GM12891 (cell line): ENCODE measurements around the gene NMNAT3.

Experiments used
- DNase-seq: peaks from one replicate; pipeline ENCODE4 v3.0.0; 2011; ENCODE audit warnings: low spot score; ENCODE audit not compliant: insufficient read length
- FAIRE-seq: peaks from 2 replicates; lab custom pipeline; 2011; peaks lifted over from hg19 to GRCh38; lab: Jason Lieb, UNC
- PAX5 ChIP-seq: IDR thresholded peaks from 2 replicates; pipeline ENCODE4 v1.6.1; 2011; ENCODE audit warnings: low read length, moderate library complexity, mild to moderate bottlenecking; ENCODE audit not compliant: insufficient read depth, severe bottlenecking
- POLR2A ChIP-seq: IDR thresholded peaks from 2 replicates; pipeline ENCODE4 v1.6.1; 2011; ENCODE audit warnings: low read depth, low read length, control low read depth
- POLR2AphosphoS5 ChIP-seq: IDR thresholded peaks from 2 replicates; pipeline ENCODE4 v1.6.1; 2011; ENCODE audit warnings: low read depth, low read length, control low read depth
- POU2F2 ChIP-seq: IDR thresholded peaks from 2 replicates; pipeline ENCODE4 v1.6.1; 2011; ENCODE audit warnings: low read depth, mild to moderate bottlenecking, control low read depth, low read length, moderate library complexity
- SPI1 ChIP-seq: IDR thresholded peaks from 2 replicates; pipeline ENCODE4 v1.6.1; 2011; ENCODE audit warnings: low read depth, low read length, control low read depth
- TAF1 ChIP-seq: IDR thresholded peaks from 2 replicates; pipeline ENCODE4 v1.6.1; 2011; ENCODE audit warnings: low read depth, low read length, control low read depth

NMNAT3 gene

GRCh38 chr3:139532976-139533375 is 144.8 kb downstream of the NMNAT3 start:
- TF ChIP-seq PAX5 (no peak), TAF1 (no peak), POLR2A (no peak), SPI1 (no peak), POU2F2 (no peak), POLR2AphosphoS5 (no peak)
- no peak for FAIRE-seq
- DNase-seq = no peak

- FAIRE-seq (no peak), DNase-seq (no peak)
- TF ChIP-seq SPI1 (no peak), PAX5 (no peak), POLR2A (no peak), POLR2AphosphoS5 (no peak), TAF1 (no peak), POU2F2 (no peak)
Observed at GRCh38 chr3:139530717-139531116, 147.1 kb downstream of the NMNAT3 start.

DNA sequence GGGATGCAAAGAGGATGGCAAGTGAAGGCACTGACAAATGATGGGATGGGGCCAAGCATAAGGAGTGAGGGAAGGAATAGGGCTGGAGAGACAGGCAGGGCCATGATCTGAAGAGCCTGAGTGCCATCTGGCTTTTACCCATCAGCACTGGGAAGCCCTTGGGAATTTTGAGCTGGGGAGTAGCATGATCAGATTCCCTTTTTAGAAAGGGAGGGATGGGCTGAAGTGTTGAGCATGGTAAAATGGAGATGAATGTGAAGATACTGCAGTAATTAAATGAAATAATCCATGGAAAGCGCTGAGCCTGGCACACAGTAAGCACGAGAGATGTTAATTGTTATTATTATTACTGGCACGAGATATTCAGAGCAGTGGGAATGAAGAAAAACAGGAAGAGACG is 148.1 kb downstream of the NMNAT3 start:
- FAIRE-seq (no peak), DNase-seq (no peak)
- no peak for TF ChIP-seq TAF1
- no peak for TF ChIP-seq POLR2A
- TF ChIP-seq SPI1 = no peak
- TF ChIP-seq POLR2AphosphoS5 = no peak
- no peak for TF ChIP-seq POU2F2

- FAIRE-seq = no peak
- no peak for TF ChIP-seq POLR2A
- TF ChIP-seq POLR2AphosphoS5 = no peak
- TF ChIP-seq POU2F2 = no peak
Observed at GRCh38 chr3:139528924-139529323, 148.8 kb downstream of the NMNAT3 start.

DNA sequence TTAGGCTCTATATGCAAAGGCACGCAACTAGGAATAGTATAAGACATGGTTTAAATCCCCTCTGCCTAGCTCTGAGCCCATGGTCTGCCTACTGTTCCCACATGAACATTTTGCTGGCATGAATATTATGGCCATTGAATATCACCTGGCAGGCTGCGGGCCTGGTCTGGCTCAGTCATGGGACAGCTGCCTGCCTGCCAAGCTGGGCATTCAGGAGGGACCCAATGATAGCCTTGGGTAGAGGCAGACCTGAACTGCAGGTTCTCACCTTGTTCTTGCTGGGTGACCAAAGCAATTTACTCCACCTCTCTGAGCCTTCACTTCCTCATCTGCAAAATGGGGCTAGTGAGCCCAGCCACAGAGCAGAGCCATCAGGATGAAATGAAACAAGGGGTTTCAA is 149.5 kb downstream of the NMNAT3 start:
- TF ChIP-seq POLR2AphosphoS5 = no peak
- TF ChIP-seq POU2F2 = no peak
- no peak for TF ChIP-seq POLR2A
- no peak for TF ChIP-seq PAX5
- TF ChIP-seq SPI1 = no peak
- TF ChIP-seq TAF1 = no peak
- FAIRE-seq = no peak

More at GRCh38 chr3:139528924-139529323, 148.8 kb downstream of the NMNAT3 start:
- no peak for DNase-seq

DNA sequence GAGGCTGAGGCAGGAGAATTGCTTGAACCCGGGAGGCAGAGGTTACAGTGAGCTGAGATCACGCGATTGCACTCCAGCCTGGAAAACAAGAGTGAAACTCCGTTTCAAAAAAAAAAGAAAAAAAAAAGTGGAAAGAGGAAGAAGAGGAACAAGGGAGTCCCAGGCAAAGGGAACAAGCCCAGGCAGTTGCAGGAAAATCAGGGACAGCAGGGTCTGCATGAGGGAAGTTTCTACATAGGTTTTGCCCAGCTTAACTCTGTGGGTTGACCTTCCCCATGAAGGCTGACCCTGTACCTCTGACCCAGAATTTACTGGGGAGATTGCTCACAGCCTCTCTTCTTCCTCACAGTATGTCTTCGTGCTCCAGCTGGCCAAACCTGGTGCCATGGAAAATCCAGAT is 150.5 kb downstream of the NMNAT3 start:
- no peak for DNase-seq
- FAIRE-seq = no peak
- TF ChIP-seq PAX5 = no peak
- TF ChIP-seq TAF1 = no peak
- no peak for TF ChIP-seq POU2F2
- TF ChIP-seq POLR2AphosphoS5 = no peak
- no peak for TF ChIP-seq SPI1
- no peak for TF ChIP-seq POLR2A

More for the DNA sequence above, 149.5 kb downstream of the NMNAT3 start:
- no peak for DNase-seq

- DNase-seq (no peak), FAIRE-seq (no peak)
- no peak for TF ChIP-seq PAX5
Observed at GRCh38 chr3:139526146-139526545, 151.6 kb downstream of the NMNAT3 start.

DNA sequence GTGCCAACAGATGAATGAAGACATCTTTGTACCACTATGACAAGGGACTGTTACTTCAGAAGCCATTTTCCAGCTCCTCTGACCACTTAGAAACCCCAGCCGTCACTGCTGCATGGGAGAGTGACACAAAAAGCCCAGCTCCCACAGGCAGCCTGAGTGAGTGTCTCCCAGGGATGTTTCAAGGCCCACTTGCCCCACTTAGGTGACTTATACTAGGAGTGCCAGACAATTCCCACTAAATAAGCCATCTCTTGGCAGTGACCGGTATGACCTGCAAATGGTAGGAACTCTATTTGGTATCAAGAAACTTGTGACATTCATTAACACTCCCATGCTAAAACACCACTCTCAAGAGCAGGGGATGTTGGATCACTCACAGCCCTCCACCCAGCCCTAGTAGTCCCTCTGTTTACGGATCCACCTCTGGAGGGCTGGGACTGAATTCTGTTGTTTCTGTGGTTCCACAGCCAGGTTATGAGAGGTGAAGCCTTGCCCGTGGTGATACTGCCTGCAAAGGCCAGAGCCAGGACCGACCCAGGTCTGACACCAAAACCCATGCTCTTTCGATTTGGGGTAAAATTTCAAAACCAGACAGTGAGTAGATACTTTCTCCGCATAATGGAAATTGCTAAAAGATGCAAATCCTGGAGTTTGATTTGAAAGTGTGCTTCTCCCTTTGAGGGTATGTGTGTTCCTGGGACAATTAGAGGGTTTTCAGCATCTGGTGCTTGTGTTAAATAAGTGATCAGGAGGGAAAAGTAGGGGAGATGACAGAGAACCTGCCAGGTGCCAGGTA is 152.7 kb downstream of the NMNAT3 start:
- TF ChIP-seq POLR2AphosphoS5 = no peak
- TF ChIP-seq SPI1 = no peak
- no peak for TF ChIP-seq POLR2A
- no peak for TF ChIP-seq POU2F2
- no peak for TF ChIP-seq PAX5
- TF ChIP-seq TAF1 = no peak
- DNase-seq (no peak), FAIRE-seq (no peak)

- no peak for TF ChIP-seq POLR2AphosphoS5
- no peak for TF ChIP-seq SPI1
- TF ChIP-seq PAX5 = no peak
- TF ChIP-seq POLR2A = no peak
- no peak for TF ChIP-seq TAF1
- no peak for TF ChIP-seq POU2F2
- FAIRE-seq = no peak
- DNase-seq = no peak
Observed at GRCh38 chr3:139523718-139524117, 154.1 kb downstream of the NMNAT3 start.

GRCh38 chr3:139523166-139523565 is 154.6 kb downstream of the NMNAT3 start:
- TF ChIP-seq POLR2A (no peak), POLR2AphosphoS5 (no peak), POU2F2 (no peak), PAX5 (no peak), TAF1 (no peak), SPI1 (no peak)
- no peak for FAIRE-seq
- no peak for DNase-seq

DNA sequence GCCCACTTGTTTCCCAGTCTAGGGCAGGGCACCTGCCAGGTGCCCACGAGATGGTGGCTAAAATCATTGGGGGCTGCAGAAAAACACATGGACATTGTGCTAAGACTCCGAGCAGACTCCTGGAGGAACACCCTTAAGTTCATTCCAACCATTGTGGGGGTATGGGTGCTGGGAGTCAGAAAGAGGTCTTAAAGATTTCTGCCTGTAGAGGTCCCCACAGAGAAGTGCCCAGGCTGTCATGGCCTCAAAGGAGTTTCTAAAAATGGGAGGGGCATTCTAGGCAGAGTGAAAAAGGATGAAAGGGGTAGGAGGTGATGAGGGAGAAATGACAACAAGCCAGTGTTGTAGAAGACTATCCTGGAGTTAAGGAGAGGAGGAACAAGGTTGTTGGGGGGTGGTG is 155.4 kb downstream of the NMNAT3 start:
- no peak for FAIRE-seq
- TF ChIP-seq POLR2AphosphoS5 (no peak), POLR2A (no peak), PAX5 (no peak)
- DNase-seq = no peak
